Hematopoietic multipotent progenitor cell treated with erythropoietin and hydrocortisone succinate and interleukin-3 and kit ligand, for 6 days (in vitro differentiated cells): ENCODE data around the gene SBNO2.
"Not testable (repeated sequence)": the region's sequence is repeated elsewhere in the genome, so short reads cannot be mapped to it uniquely, and the experiment has no call there.

Source experiments
- DNase-seq: peaks from one replicate; pipeline ENCODE4 v3.0.0-alpha.2; 2015

The SBNO2 gene

DNA sequence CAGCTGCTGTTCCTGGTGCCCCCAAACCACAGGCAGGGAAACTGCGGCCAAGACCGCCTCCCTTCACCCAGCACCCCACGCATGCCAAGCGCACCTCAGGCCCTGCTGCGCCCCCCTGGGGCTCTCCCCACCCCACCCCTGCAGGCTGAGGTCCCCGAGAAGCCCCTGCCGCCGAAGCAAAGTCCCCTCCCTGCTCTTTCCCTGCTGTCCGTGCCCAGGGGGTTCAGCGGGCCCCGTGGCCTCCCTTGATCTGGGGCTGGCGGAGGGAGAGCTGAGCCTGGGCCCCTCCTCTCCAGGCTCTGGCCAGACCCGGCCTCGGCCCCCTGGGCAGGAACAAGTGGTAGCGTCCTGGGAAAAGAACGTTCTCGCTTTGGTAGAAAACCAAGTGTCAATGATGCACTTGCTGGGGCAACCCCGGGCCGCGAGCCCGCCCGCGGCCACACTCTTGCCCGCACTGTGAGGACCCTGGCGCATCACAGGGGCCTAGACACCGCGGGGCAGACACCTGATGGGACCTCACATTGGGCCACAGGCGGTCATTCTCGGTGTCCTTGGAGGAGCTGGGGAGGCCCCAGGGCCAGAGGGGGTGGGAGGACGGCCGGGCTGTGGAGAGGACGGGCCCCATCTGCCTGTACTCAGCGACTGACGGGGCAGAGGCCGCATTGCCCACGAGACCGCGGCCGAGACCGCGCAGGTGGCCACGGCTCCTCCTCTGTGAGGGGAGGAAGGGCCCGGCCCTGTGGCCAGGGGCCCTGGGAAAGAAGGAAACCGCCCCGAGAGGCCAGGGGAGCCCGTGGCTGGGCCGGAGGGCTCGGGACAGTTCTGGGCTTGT is 41.3 kb downstream of the SBNO2 start:
- no peak for DNase-seq

DNA sequence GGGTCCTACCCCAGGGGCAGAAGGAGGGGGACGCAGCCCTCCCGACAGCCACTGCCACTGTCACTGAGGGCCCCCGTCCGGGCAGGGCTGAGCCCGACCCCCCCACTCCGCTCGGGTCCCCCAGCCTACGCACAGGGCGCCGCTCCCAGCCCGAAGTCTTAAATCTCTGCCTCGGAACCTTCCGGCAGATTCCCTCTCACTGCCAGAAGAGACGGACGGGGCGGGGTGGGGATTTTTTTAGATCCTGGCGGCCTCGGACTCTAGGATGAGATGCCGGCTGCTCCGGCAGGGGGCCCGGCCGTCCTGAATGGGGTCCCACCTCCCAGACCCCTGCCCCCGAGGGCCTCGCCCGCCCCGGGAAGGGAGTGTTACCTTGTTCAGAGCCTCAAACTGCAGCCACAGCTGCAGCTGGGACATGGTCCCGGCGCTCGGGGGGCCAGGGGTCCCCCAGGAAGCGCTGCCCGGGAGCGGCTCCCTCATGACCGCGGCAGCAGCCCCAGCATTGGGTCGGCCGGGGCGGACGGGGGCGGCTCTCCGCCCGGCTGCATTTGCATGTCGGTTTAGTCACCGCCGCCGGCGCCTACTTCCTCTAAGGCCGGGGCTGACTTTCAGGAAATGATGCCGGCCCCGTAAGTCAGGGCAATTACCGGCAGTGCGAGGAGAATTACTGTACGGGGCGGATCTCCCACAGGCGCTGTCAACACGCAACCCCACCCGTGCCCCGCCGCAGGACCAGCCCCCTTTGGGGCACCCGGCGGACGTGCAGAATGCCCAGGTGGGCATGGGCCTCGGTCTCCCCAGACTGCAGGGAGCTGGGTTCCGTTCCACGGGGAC is 42.1 kb downstream of the SBNO2 start:
- peak; percentile 88 for DNase-seq

DNA sequence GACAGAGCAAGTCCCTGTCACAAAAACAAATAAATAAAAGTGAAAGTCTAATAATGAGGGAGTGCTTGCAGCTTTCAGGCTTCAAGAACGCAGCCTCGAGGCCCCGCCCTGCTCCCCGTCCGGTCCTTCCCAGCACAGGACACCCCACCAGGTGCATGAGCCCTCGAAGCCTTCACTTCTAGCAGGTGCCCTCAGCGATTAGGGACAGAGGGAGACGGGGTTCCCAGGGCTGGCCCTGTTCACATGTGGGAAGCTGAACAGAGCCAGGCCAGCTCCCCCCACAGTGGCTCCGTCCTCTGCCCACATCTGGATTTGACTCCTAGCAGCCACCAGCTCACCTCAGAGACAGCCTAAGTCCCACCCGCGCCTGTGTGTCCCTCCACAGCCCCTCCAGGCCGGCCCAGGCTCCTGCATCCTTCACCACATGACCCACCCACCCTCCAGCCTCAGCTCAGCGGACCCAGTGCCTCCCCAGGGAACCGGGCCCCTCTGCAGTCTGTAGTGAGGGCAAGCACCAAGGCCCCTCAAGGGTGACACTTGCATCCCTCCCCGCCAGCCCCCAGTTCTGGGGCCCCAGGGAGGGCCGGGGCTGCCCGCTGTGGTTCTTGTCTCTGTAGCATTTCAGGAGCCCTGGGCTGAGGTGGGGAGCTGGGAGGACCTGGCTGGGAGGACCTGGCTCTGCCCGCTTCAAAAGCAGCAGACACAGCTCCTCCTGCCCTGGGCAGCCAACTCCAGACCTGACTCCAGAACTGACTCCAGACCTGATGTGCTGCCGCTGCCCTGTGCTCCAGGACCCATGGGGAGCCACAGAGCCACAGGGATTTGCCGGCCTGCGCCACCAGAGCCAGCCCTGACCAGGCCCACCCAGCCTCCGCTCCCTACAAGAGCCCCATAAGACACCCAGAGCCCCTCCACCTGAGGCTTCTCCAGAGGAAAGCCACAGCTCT is 43.0 kb downstream of the SBNO2 start:
- no peak for DNase-seq

DNA sequence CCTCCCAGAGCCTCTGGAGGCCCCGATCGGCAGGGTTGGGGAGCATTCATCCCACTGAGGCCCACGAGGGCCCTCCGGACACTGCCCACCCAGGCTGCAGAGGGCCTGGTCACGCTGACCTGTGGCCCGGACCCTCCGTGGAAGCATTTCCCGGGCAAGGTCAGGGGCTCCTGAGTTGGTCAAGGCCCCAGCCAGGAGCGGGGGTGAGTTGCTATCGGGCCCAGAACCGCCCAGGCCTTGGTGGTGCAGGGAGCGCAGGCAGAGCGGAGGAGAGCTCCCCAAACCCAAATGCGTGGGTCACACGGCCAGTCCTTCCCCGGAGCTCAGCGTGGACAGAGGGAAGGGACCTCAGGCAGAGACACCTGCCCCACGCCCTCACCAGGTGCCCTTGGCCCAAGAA is 44.5 kb downstream of the SBNO2 start:
- DNase-seq = no peak

DNA sequence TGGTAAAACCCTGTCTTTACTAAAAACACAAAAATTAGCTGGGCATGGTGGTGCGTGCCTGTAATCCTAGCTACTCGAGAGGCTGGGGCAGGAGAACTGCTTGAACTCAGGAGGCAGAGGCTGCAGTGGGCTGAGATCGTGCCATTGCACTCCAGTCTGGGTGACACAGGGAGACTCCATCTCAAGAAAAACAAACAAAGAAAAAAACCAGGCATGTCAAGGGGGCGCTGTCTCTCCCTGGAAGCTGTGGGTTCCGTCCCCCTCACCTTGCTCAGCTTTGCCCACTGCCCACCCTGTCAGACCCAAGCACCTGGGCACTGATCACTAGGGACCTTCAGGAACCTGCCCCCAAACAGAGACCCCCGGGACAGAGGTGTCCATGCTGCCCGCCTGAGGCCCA is 45.0 kb downstream of the SBNO2 start:
- DNase-seq = not testable (repeated sequence)

DNA sequence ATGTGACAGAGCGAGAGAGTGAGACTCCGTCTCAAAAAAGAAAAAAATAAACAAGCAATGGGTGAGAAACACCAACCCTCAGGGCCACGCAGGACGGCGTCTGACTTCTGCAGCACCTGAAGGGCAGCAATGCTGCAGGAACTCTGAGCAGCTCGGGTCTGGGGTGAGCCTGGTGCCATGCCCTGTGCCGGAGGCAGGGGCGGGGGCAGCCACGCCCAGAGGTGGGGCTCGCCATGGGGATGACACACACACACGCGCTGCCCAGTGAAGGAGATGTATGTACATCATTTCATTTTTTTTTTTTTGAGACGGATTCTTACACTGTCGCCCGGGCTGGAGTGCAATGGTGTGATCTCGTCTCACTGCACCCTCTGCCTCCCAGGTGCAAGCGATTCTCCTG is 46.0 kb downstream of the SBNO2 start:
- no peak for DNase-seq

DNA sequence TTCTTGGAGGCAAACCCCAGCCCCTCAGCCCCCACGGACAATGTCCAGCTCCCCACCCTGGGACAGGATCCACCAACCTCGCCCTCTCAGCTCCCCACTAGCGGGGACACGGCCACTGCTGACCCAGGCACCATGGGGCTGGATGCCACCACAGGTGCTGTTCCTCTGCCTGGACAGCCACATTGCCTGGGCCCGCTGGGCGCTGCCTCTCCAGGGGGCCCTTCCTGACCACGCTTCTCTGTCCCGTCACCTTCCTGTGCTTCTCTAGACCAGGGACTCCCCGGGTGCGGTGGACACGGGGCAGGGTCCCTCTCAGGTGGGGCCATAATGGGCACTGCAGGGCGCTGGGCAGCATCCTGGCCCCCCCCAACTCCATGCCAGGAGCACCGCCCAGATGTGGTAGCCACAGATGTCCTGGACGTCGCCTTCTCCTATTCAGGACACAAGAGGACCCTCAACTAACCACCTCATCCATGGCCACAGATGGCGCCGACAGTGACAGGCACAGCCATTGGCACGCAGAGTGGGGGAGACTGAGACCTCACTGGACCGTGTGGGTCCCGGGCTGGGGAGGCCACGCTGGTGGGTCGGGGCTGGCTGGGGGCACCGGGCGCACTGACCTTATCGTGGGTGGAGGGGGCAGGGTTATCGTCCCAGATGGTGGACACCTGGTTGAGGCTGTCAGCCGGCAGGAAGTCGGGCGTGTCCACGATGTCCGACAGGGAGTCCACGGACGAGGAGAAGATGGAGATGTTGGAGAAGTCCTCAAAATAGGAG is 46.9 kb downstream of the SBNO2 start:
- DNase-seq = no peak

DNA sequence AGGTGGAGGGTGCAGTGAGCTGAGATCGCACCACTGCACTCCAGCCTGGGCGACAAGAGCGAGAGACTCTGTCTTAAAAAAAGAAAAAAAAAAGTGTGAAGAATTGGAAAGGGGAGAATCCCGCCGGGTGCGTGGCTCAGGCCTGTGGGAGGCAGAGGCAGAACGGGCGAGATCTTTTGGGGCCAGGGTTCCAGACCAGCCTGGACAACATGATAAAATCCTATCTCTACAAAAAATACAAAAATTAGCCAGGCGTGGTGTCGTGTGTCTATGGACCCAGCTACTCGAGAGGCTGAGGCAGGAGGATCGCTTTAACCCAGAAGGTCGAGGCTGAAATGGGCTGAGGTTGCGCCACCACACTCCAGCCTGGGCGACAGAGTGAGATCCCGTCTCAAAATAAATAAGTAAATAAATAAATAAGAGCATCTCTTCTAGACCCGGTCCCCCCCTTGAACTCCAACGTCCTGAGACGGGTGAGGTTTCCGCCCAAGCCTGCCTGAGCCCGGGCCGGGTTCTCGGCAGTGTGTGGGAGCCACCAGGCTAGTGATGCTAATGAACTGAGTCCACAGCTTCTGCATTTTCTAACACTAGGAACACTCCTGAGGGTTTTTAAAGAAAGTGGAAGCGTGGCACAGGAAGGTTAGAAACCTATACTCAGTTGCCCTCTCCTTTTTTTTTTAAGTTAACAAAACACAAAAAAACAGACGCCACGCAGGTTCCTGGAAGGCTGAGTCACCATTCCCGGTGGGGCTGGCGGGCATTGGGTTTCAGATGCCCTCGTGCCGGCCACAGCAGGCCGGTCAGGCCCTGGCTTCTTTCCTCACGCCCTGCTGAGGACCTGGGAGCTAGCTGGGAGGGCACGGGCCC is 48.2 kb downstream of the SBNO2 start:
- no peak for DNase-seq

DNA sequence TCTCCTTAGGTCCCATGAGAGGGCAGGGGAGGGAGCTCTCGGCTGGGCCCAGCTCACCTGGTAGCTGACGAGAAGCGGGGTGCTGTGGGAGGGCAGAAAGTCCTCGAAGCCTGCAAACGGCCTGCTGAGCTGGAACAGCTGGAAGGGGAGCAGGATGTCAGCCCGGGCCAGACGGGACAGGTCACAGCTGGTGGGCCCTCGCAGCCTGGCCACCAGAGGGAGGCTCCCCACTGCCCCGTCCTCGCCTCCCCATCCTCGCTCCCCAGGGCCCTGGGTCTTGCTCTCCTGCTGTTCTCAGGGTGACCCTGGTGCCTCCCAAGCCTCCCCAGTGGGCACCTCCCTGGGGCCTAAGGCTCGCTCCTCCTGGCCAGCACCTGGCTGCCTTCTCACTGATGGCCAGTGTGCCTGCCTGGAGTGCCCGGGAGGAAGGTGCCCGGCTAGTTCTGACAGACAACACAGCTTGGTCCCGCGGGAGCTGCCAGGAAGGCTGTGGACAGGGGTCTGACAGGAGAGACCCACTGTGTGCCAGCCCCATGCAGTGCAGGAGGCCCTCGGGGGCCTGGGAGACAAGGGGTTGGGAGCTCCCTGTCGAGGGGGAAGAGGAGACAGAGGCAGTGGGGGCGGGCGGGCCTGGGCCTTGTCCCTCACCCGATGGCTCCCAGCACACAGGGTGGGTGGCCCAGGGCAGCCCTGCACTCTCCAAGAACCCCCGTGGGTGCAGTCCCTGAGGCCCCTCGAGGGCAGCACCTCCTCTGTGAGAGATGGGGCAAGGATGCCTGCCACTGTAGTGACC is 50.0 kb downstream of the SBNO2 start:
- DNase-seq = no peak

DNA sequence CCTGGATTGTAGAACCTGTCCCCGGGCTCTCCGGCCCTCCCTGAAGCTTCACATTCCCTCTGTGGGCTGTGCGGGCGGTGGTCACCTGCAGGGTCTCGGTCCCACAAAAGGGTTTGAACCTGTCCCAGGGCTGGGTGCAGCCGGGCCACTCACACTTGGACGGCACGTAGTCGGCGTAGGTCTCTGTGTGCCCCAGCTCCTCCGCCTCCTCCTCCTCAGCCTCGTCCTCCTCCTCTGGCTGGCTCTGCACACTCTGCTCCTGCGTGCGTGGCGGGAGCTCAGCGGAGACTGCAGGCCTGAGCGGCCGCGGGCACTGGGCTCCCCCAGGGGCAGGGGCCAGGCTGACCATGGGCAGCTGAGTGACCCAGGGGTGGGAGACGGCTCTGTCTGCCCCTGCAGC is 50.7 kb downstream of the SBNO2 start:
- no peak for DNase-seq

DNA sequence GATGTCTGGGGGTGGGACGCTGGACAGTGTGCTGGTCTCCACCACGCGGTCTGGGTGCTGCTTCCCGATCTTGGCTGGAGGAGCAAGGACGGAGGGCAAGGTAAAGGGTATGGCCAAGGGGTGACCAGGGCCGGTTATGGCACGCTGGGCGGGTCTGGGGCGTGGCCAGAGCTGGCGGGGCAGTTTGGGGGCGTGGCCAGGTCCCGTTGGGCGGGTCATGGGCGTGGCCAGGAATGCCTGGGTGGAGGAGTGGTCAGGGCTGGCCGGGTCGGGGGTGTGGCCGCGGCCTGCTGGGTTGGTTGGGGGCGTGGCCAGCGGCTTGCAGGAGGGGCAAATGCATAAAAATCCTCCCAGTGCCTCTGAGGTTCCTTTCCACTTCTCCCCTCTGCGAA is 51.1 kb downstream of the SBNO2 start:
- peak; percentile 86 for DNase-seq

DNA sequence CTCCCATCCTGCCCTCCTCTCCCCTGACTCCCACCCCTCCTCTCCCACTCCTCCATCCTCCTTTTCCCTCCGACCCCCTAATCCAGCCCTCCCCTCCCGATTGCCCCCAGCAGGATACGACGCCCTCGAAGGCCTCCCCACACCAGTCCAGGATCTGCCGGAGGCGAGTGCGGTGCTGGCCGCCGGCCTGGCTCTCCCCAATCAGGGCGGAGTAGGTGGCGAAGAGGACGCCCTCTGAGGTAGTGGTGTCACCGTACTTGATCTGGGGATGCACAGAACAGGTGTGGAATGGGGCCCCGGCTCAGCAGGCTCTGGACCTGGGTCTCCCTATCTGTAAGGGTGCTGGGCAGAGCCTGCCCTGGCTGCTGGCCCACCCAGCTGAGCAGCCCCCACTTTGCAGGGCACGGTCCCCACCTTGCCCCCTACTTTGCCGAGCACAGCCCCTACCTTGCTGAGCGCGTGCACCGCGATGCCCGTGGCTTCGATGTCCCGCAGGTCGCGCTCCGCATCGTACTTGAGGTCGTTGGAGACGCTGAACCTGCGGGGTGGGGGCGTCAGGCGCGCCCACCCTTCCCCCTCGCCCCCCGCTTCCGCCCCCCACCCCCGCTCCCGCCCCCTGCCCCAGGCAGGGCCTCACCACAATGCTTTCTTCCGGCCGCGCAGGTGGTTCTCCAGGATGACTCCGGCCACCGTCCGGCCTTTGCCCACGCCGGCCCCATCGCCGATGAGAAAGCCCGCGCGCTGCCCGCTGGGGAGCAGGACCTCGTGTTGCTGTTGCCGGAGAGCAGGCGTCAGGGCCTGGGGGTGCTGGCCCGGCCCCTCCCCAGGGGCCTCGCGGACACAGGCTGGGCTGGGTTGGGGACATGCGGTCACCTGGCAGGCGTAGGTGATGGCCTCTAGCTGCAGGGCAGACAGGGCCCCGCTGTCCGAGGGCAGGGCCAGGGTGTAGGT is 51.8 kb downstream of the SBNO2 start:
- DNase-seq = no peak

DNA sequence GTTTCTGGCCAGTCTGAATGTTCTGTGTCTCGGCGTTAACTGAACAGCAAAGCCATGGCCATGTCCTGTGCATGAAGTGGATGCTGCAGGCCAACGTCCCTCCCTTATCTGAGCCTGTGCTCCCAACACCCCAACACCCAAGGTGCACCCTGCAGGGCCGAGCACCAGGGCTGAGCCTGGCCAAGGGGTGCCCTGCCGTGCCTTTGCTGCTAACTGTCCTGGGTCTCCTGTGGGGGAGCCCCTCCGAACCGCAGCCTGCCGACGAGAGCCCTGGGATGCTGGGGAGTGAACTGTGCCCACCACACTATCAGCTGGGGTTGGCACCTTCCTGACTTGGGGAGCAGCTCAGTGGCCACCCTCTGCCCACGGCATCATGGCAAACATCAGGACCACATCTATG is 52.7 kb downstream of the SBNO2 start:
- no peak for DNase-seq

DNA sequence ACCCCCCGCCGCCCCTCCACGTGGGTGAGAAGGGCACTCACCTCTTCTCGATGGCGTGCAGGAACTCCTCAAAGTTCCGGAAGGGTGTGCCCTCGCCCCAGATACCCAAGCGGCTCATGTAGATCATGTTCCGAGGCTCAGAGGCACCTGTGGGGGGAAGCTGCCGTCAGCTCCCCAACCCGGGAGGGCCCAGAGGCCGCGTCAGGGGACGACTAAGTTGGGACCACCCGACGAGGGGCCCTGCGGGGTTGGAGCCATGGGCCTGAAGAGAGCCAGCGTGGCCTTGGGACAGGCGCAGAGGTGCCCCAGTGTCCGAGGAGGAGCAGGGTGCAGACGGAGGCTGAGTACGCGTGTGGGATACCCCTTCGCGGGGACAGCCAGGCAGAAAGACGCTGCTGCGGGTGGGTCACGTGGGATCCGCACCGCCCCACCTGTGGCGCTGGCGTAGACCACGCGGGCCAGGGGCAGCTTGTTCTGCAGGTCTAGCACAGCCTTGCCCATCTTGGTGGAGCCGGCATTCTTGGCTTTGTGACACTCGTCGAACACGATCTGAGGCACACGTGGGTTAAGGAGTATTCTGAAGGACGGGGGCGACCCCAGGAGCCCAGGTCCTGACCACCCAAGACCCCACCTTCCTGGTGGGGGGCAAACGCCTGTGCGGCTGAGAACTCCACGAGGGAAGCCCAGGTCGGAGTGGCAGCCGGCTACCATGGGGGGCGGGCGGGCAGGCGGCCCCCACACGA is 54.4 kb downstream of the SBNO2 start:
- DNase-seq = no peak

DNA sequence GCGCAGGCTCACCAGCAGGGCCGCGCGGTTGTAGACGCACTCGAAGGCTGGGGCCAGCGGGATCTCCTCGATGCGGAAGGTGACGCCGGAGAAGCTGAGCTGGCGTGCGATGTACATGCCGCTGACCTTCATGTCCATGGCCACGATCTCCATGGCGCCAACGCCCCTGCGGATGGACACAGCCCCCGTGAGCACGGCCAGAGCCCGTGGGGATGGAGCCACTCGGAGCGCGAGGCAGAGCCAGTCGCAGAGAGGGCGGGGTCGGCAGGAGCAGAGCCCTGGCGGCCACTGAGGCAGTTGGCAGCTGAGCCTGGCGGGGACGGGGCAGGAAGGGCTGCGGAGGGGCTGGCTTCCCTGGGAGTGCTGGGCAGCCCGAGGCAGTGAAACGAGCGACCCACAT is 55.1 kb downstream of the SBNO2 start:
- DNase-seq = no peak

DNA sequence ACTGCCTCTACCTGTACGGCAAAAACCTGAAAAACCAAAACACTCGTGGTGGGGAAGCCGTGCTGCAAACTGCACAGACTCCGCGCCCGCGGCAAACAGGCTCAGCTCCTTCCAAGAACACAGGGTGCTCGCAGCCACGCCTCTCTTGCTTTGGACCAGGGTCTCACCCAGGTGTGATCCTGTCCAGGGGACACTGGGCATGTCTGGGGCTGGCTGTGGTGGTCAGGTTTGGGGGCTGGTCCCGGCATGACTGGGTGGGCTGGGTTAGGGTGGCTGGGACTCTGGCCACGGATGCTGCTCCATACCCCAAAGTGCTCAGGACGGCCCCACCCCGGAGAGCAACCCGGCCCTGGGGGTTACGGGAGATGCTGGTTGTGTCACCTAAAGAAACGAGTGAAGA is 56.4 kb downstream of the SBNO2 start:
- no peak for DNase-seq

DNA sequence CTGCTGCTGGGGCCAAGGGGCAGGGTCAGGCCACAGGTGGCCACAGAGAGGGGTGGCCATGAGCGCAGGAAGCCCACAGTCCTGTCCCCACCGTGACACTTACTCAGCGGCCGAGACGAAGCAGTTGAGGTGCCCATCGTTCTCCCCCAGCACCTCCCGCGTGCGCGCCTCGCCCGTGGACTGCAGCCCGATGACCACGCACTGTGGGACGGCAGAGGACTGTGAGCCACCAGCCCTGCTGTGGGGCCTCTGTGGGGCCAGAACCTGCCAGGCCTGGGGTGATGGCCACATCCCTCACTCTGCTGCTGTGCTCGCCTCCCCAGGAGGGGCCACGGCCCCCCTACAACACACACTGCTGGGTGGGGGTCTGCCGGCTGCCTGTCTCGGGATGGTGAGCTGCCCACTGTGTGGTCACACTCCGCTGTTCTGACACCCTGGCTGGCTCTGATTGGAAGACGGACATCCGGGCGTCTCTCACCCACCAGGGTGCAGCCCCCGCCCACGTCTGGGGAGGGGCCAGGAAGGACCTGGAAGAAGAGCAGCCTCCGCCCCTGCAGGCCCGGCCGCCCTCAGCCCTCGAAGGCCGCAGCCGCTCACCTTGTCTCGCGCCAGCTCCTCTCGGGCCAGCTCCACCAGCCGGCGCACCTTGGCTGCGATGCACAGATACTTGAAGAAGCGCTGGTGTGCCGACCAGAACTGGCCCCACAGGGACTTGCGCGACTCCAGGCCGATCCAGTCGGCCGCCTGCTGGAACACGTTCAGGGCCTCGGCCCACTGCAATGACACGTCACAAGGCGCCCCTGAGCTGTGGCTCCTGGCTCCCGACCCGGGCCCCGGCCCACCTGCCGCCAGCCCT is 57.1 kb downstream of the SBNO2 start:
- no peak for DNase-seq
